Measurements from ENCODE around the gene ATRX.

- TF ChIP-seq FOSL1 (IDR thresholded peaks at IDR 0.05; ENCODE audit: low read depth) (no peak), RAD21 (IDR thresholded peaks at IDR 0.05; ENCODE audit: low read depth) (no peak), POLR2A (IDR thresholded peaks at IDR 0.05; ENCODE audit: borderline replicate concordance, extremely low read depth, insufficient read depth, insufficient read length) (no peak), CTCF (IDR thresholded peaks at IDR 0.05 in 2 of 3, conservative IDR thresholded peaks at IDR 0.05 in 1 of 3; ENCODE audit: borderline replicate concordance in 1 of 3, insufficient read depth in 1 of 3, low read depth in 2 of 3, low read length in 2 of 3) (no peak), SP1 (IDR thresholded peaks at IDR 0.05; ENCODE audit: low read depth) (no peak), POLR2AphosphoS5 (IDR thresholded peaks at IDR 0.05; ENCODE audit: low read depth, low read length) (no peak), REST (IDR thresholded peaks at IDR 0.05; ENCODE audit: low read depth) (no peak), EZH2phosphoT487 (IDR thresholded peaks at IDR 0.05; ENCODE audit: borderline replicate concordance) (no peak), CEBPB (IDR thresholded peaks at IDR 0.05; ENCODE audit: low read depth) (no peak)
These were observed 224.6 kb downstream of the ATRX start for GRCh38 chrX:77561372-77561771.
